GM23338 (cell line): Measurements from ENCODE around the gene ETV6. TPM values are rescaled to one million over a fixed set of nuclear protein-coding genes. Genes with fewer than 3 reads are reported as not detected.

Experiments
- ATAC-seq: fragments of 200-7000 bp; cut with Tn5 transposase; 3 replicates; pipeline ENCODE4 v1.9.1; 2020
- DNase-seq: peaks from one replicate; pipeline ENCODE4 v3.0.0-alpha.2; 2015; ENCODE audit warnings: low spot score
- H2AFZ ChIP-seq: fragments of 200-600 bp; sonication (generic); 2 replicates; pipeline ENCODE4 v1.8.0; 2016; ENCODE audit warnings: antibody characterized with exemption, mild to moderate bottlenecking, moderate library complexity
- H3F3A ChIP-seq: fragments of 200-600 bp; sonication (generic); replicated peaks from 2 replicates; pipeline ENCODE4 v1.8.0; 2017; ENCODE audit warnings: antibody characterized with exemption, mixed run types, low read depth
- H3K27ac ChIP-seq: fragments of 200-600 bp; sonication (generic); 2 replicates; pipeline ENCODE4 v1.6.1; 2016; ENCODE audit warnings: low read depth
- H3K27me3 ChIP-seq: fragments of 200-600 bp; sonication (generic); 2 replicates; pipeline ENCODE4 v1.8.0; 2016; ENCODE audit warnings: mild to moderate bottlenecking, mixed run types, moderate library complexity; ENCODE audit not compliant: insufficient read depth
- H3K36me3 ChIP-seq: fragments of 200-600 bp; sonication (generic); 2 replicates; pipeline ENCODE4 v1.8.0; 2016; ENCODE audit warnings: mild to moderate bottlenecking; ENCODE audit not compliant: insufficient read depth
- H3K4me1 ChIP-seq: fragments of 200-600 bp; sonication (generic); 2 replicates; pipeline ENCODE4 v1.8.0; 2016; ENCODE audit warnings: mild to moderate bottlenecking, moderate library complexity; ENCODE audit not compliant: insufficient read depth
- H3K4me2 ChIP-seq: fragments of 200-600 bp; sonication (generic); 2 replicates; pipeline ENCODE4 v1.7.1; 2017; ENCODE audit warnings: mixed run types
- H3K4me3 ChIP-seq: fragments of 200-600 bp; sonication (generic); 2 replicates; pipeline ENCODE4 v1.6.1; 2016; ENCODE audit warnings: mixed run types
- H3K79me2 ChIP-seq: fragments of 200-600 bp; sonication (generic); replicated peaks from 2 replicates; pipeline ENCODE4 v1.8.0; 2017; ENCODE audit warnings: mild to moderate bottlenecking; ENCODE audit not compliant: insufficient read depth
- H3K9me2 ChIP-seq: fragments of 200-600 bp; sonication (generic); 2 replicates; pipeline ENCODE4 v1.8.0; 2017; ENCODE audit not compliant: insufficient read depth
- H4K20me1 ChIP-seq: fragments of 200-600 bp; sonication (generic); replicated peaks from 2 replicates; pipeline ENCODE4 v1.8.0; 2017; ENCODE audit warnings: mild to moderate bottlenecking; ENCODE audit not compliant: insufficient read depth
- H3K27ac Mint-ChIP-seq: 2 replicates; pipeline ENCODE4 v1.8.0; 2020; ENCODE audit warnings: inconsistent platforms, mild to moderate bottlenecking, moderate library complexity, mixed read lengths
- H3K27me3 Mint-ChIP-seq: 3 replicates; pipeline ENCODE4 v1.8.0; 2022; ENCODE audit warnings: low read depth, mild to moderate bottlenecking, moderate library complexity, mixed read lengths, inconsistent platforms; ENCODE audit not compliant: insufficient read depth, poor library complexity
- H3K36me3 Mint-ChIP-seq: 3 replicates; pipeline ENCODE4 v1.8.0; 2021; ENCODE audit warnings: low read depth, mild to moderate bottlenecking, inconsistent platforms, moderate library complexity, mixed read lengths
- H3K4me1 Mint-ChIP-seq: 3 replicates; pipeline ENCODE4 v1.8.0; 2020; ENCODE audit warnings: mild to moderate bottlenecking, inconsistent platforms, mixed read lengths
- H3K4me3 Mint-ChIP-seq: 3 replicates; pipeline ENCODE4 v1.8.0; 2021; ENCODE audit warnings: moderate library complexity, mild to moderate bottlenecking, inconsistent platforms, mixed read lengths
- H3K9me3 Mint-ChIP-seq: 3 replicates; pipeline ENCODE4 v1.8.0; 2020; ENCODE audit warnings: moderate library complexity, mild to moderate bottlenecking, inconsistent platforms, mixed read lengths
- CTCF ChIP-seq, 2 experiments: fragments of 200-600 bp in 1 of 2; sonication (generic) in 1 of 2; conservative IDR thresholded peaks; 2 replicates each; pipeline versions ENCODE4 v1.5.1 to v1.6.1; 2016 to 2017; ENCODE audit warnings: antibody characterized with exemption in 2 of 2, low read depth in 2 of 2, mild to moderate bottlenecking in 2 of 2, moderate library complexity in 1 of 2
- EZH2 ChIP-seq: fragments of 200-600 bp; sonication (generic); IDR thresholded peaks from one replicate; pipeline ENCODE4 v1.8.0; 2017; ENCODE audit warnings: antibody characterized with exemption, mild to moderate bottlenecking, low read depth; ENCODE audit not compliant: unreplicated experiment
- EZH2phosphoT487 ChIP-seq: fragments of 200-600 bp; sonication (generic); IDR thresholded peaks from one replicate; pipeline ENCODE4 v1.8.1; 2018; ENCODE audit warnings: antibody characterized with exemption; ENCODE audit not compliant: unreplicated experiment
- JUNB ChIP-seq: IDR thresholded peaks from one replicate; pipeline ENCODE4 v1.6.1; 2016; ENCODE audit warnings: antibody characterized with exemption; ENCODE audit not compliant: unreplicated experiment
- REST ChIP-seq: IDR thresholded peaks from one replicate; pipeline ENCODE4 v1.6.1; 2018; ENCODE audit warnings: antibody characterized with exemption; ENCODE audit not compliant: unreplicated experiment
- ZNF114 ChIP-seq: fragments of 250-450 bp; sonication (Bioruptor Pico); IDR thresholded peaks from 2 replicates; pipeline ENCODE4 v1.5.0; 2020; ENCODE audit warnings: mild to moderate bottlenecking, moderate library complexity
- ZNF331 ChIP-seq: fragments of 250-450 bp; sonication (Bioruptor Pico); IDR thresholded peaks from 2 replicates; pipeline ENCODE4 v1.5.0; 2020; ENCODE audit warnings: low read depth, mild to moderate bottlenecking, moderate library complexity
- polyA plus RNA-seq: library from polyadenylated mRNA; unstranded; fragments of >200 nt; fragmentation: Nextera tagmentation; extraction: Ambion mirVana; gene quantifications from 2 replicates; pipeline ENCODE4 v1.2.1, GENCODE V29; 2016
- total RNA-seq: library from RNA; depleted of rRNA; stranded (reverse); fragments of >200 nt; shearing (Covaris generic); gene quantifications from 2 replicates; pipeline ENCODE4 v1.2.3, GENCODE V29; 2014
- TF ChIP-seq, protein P1 (sequence below): fragments of 250-450 bp; sonication (Bioruptor Pico); IDR thresholded peaks from 2 replicates; pipeline ENCODE4 v1.5.0; 2020; ENCODE audit warnings: mild to moderate bottlenecking, moderate library complexity

ETV6 gene
- total and polyA plus RNA-seq, 2 experiments from 2014 or later: 7.5 to 15.1 TPM

DNA sequence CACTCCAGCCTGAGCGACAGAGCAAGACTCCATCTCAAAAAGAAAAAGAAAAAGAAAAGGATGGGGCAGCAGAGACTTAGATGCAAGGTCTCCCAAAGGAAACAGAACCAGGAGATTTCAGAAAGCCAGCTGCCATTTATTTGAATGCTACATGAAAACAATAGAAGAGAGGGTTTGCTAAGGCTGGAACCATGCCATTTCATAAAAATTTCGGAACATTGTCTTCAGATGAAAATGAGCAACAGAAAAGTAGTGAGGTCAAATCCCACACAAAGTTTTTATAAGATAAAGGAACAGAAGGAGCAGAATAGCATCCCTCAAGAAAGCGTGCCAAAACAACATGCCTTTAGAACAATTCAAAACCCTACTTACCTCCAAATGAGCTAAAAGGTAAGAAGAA is 175.3 kb downstream of the ETV6 start:
- DNase-seq: no peak
- H3K36me3 Mint-ChIP-seq: no peaks in the 10 kb centered on the region
- H3F3A ChIP-seq: no peaks in the 10 kb centered on the region
- H3K9me3 Mint-ChIP-seq: no peaks in the 10 kb centered on the region
- no peaks in the 10 kb centered on the region for H3K79me2 ChIP-seq
- peak overlapping the region; percentile 28 for H3K27ac Mint-ChIP-seq
- H3K27me3 ChIP-seq: no peaks in the 10 kb centered on the region
- no peak overlapping the region for H3K4me3 ChIP-seq
- H4K20me1 ChIP-seq: no peaks in the 10 kb centered on the region
- peaks cover 11% of the 10 kb centered on the region for H3K27me3 Mint-ChIP-seq
- 0 out of 2 replicates have a peak, but pooled peaks cover 5% of the 10 kb centered on the region for H3K36me3 ChIP-seq
- H3K4me1 ChIP-seq: peaks cover 67% of the 10 kb centered on the region
- peaks cover 32% of the 10 kb centered on the region for H3K4me1 Mint-ChIP-seq
- H3K9me2 ChIP-seq: no peaks in the 10 kb centered on the region
- no peak overlapping the region for H3K27ac ChIP-seq
- no peak for ATAC-seq
- TF ChIP-seq ZNF114 (CRISPR knock-in tag): no peak
- TF ChIP-seq EZH2: no peak
- TF ChIP-seq REST: no peak
- TF ChIP-seq ZNF331 (CRISPR knock-in tag): no peak
- no peak for TF ChIP-seq CTCF (conservative IDR thresholded peaks at IDR 0.05; ENCODE audit: low read depth in 2 of 2)
- no peak overlapping the region for H2AFZ ChIP-seq
- H3K4me2 ChIP-seq: peak overlapping the region; percentile 1; the same call in 1 of the 2 replicates
- H3K4me3 Mint-ChIP-seq: no peak overlapping the region

DNA sequence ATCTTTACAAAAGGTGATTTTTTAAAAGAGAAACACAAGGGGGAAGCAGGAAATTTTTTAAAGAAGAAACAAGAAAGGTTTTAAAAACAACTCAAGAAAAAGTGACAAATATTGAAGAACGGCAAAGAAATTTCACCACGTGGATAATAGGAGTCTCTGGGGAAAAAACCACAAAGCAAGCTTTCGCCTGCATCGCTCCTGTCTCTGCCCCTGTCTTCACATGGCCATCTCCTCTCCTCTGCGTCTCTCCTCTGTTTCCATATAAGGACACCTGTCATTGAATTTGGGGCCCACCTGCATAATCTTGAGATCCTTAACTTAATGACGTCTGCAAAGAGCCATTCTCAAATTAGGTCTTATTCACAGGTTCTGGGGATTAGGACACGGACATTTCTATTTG is 175.8 kb downstream of the ETV6 start:
- H3K9me2 ChIP-seq: no peaks in the 10 kb centered on the region
- H2AFZ ChIP-seq: no peak overlapping the region
- no peak overlapping the region for H3K27ac ChIP-seq
- Mint-ChIP-seq H3K4me3 (no peak overlapping the region), H3K27me3 (peaks cover 11% of the 10 kb centered on the region), H3K36me3 (no peaks in the 10 kb centered on the region), H3K27ac (peak overlapping the region; percentile 28), H3K9me3 (no peaks in the 10 kb centered on the region), H3K4me1 (peaks cover 32% of the 10 kb centered on the region)
- H3K4me1 ChIP-seq: peaks cover 67% of the 10 kb centered on the region
- no peaks in the 10 kb centered on the region for H3K27me3 ChIP-seq
- DNase-seq (no peak), ATAC-seq (no peak)
- H3K79me2 ChIP-seq: no peaks in the 10 kb centered on the region
- H3K4me2 ChIP-seq: peak overlapping the region; percentile 1; the same call in 1 of the 2 replicates
- no peaks in the 10 kb centered on the region for H4K20me1 ChIP-seq
- no peaks in the 10 kb centered on the region for H3F3A ChIP-seq
- H3K4me3 ChIP-seq: no peak overlapping the region
- 0 out of 2 replicates have a peak, but pooled peaks cover 3% of the 10 kb centered on the region for H3K36me3 ChIP-seq
- no peak for TF ChIP-seq CTCF (conservative IDR thresholded peaks at IDR 0.05; ENCODE audit: low read depth in 2 of 2)
- no peak for TF ChIP-seq EZH2phosphoT487
- TF ChIP-seq, protein P1, sequence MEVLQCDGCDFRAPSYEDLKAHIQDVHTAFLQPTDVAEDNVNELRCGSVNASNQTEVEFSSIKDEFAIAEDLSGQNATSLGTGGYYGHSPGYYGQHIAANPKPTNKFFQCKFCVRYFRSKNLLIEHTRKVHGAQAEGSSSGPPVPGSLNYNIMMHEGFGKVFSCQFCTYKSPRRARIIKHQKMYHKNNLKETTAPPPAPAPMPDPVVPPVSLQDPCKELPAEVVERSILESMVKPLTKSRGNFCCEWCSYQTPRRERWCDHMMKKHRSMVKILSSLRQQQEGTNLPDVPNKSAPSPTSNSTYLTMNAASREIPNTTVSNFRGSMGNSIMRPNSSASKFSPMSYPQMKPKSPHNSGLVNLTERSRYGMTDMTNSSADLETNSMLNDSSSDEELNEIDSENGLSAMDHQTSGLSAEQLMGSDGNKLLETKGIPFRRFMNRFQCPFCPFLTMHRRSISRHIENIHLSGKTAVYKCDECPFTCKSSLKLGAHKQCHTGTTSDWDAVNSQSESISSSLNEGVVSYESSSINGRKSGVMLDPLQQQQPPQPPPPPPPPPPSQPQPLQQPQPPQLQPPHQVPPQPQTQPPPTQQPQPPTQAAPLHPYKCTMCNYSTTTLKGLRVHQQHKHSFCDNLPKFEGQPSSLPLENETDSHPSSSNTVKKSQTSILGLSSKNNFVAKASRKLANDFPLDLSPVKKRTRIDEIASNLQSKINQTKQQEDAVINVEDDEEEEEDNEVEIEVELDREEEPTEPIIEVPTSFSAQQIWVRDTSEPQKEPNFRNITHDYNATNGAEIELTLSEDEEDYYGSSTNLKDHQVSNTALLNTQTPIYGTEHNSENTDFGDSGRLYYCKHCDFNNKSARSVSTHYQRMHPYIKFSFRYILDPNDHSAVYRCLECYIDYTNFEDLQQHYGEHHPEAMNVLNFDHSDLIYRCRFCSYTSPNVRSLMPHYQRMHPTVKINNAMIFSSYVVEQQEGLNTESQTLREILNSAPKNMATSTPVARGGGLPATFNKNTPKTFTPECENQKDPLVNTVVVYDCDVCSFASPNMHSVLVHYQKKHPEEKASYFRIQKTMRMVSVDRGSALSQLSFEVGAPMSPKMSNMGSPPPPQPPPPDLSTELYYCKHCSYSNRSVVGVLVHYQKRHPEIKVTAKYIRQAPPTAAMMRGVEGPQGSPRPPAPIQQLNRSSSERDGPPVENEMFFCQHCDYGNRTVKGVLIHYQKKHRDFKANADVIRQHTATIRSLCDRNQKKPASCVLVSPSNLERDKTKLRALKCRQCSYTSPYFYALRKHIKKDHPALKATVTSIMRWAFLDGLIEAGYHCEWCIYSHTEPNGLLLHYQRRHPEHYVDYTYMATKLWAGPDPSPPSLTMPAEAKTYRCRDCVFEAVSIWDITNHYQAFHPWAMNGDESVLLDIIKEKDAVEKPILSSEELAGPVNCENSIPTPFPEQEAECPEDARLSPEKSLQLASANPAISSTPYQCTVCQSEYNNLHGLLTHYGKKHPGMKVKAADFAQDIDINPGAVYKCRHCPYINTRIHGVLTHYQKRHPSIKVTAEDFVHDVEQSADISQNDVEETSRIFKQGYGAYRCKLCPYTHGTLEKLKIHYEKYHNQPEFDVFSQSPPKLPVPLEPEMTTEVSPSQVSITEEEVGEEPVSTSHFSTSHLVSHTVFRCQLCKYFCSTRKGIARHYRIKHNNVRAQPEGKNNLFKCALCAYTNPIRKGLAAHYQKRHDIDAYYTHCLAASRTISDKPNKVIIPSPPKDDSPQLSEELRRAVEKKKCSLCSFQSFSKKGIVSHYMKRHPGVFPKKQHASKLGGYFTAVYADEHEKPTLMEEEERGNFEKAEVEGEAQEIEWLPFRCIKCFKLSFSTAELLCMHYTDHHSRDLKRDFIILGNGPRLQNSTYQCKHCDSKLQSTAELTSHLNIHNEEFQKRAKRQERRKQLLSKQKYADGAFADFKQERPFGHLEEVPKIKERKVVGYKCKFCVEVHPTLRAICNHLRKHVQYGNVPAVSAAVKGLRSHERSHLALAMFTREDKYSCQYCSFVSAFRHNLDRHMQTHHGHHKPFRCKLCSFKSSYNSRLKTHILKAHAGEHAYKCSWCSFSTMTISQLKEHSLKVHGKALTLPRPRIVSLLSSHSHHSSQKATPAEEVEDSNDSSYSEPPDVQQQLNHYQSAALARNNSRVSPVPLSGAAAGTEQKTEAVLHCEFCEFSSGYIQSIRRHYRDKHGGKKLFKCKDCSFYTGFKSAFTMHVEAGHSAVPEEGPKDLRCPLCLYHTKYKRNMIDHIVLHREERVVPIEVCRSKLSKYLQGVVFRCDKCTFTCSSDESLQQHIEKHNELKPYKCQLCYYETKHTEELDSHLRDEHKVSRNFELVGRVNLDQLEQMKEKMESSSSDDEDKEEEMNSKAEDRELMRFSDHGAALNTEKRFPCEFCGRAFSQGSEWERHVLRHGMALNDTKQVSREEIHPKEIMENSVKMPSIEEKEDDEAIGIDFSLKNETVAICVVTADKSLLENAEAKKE (CRISPR knock-in tag): no peak
- no peak for TF ChIP-seq JUNB
